Measurements from ENCODE around the gene IQGAP2. TPM values are rescaled to one million over a fixed set of nuclear protein-coding genes. Genes with fewer than 3 reads are reported as not detected.

IQGAP2 gene
- total and polyA plus RNA-seq, 9 of the 15 experiments (the other 6 are each of a cell fraction or from before 2014, with no cell fraction given), result 8.7 to 23.2 (median 17.4) TPM

GRCh38 chr5:76494201-76494600 lies 91.1 kb downstream of the IQGAP2 start:
- ChIA-PET POLR2A (no interaction called here), CTCF (ENCODE audit: low intra/inter-chr PET ratio) (no interaction called here)
- BruUV-seq (replicated peaks), result no TSS peak
- H3K9ac ChIP-seq (ENCODE audit: insufficient read depth in 1 of 2, low read depth in 2 of 2, low read length in 2 of 2), result no peak overlapping the region
- no peaks in the 10 kb centered on the region for H3K36me3 ChIP-seq (ENCODE audit: control insufficient read depth, insufficient read depth, low read length)
- no peak overlapping the region for H3K4me2 ChIP-seq (ENCODE audit: insufficient read depth, low read length)
- ATAC-seq, result no peak
- in situ Hi-C loops (cut with MboI) (no loop called here), intact Hi-C loops (cut with micrococcal nuclease) (no loop called here)
- WGBS (ENCODE audit: insufficient coverage, low coverage, missing lambda C conversion rate), result 35% methylated on average over 4 of the region's 4 CpGs
- H3K27ac ChIP-seq (ENCODE audit: extremely low read depth, low read depth, low read length), result no peak overlapping the region
- FAIRE-seq, result no peak
- no peaks in the 10 kb centered on the region for H3K9me1 ChIP-seq (ENCODE audit: control insufficient read depth, insufficient read depth, low read length)
- H3K4me3 ChIP-seq, result no peak overlapping the region
- H3K27me3 ChIP-seq (ENCODE audit: control insufficient read depth in 2 of 2, insufficient read depth in 2 of 2, low read length in 2 of 2), result no peaks in the 10 kb centered on the region
- TF ChIP-seq ILK (tag; IDR thresholded peaks at IDR 0.05; ENCODE audit: borderline replicate concordance, low read depth) (no peak), ADNP (tag; IDR thresholded peaks at IDR 0.05) (no peak), ETS1 (conservative IDR thresholded peaks at IDR 0.05; ENCODE audit: control insufficient read depth, low read depth, low read length) (no peak), SMAD2 (IDR thresholded peaks at IDR 0.05; ENCODE audit: low read depth, low read length) (no peak), CTCFL (IDR thresholded peaks at IDR 0.05; ENCODE audit: borderline replicate concordance, insufficient read depth, low read depth, low read length, poor library complexity, severe bottlenecking) (no peak), GABPA (tag; conservative IDR thresholded peaks at IDR 0.05; ENCODE audit: low read depth) (no peak), GABPB2 (CRISPR knock-in tag; conservative IDR thresholded peaks at IDR 0.05) (no peak), ZBTB1 (CRISPR knock-in tag; IDR thresholded peaks at IDR 0.05; ENCODE audit: borderline replicate concordance, low read depth) (no peak), BRF1 (IDR thresholded peaks at IDR 0.05; ENCODE audit: borderline replicate concordance, extremely low read depth, insufficient read length) (no peak), ZNF124 (CRISPR knock-in tag; IDR thresholded peaks at IDR 0.05) (no peak), BRCA1 (IDR thresholded peaks at IDR 0.05) (no peak), BRCA1 (CRISPR knock-in tag; IDR thresholded peaks at IDR 0.05) (no peak), TGIF2 (CRISPR knock-in tag; IDR thresholded peaks at IDR 0.05) (no peak), VEZF1 (CRISPR knock-in tag; IDR thresholded peaks at IDR 0.05) (no peak), TRIM24 (IDR thresholded peaks at IDR 0.05) (no peak), ZBED1 (IDR thresholded peaks at IDR 0.05) (no peak)
- TF ChIP-seq, protein P1, sequence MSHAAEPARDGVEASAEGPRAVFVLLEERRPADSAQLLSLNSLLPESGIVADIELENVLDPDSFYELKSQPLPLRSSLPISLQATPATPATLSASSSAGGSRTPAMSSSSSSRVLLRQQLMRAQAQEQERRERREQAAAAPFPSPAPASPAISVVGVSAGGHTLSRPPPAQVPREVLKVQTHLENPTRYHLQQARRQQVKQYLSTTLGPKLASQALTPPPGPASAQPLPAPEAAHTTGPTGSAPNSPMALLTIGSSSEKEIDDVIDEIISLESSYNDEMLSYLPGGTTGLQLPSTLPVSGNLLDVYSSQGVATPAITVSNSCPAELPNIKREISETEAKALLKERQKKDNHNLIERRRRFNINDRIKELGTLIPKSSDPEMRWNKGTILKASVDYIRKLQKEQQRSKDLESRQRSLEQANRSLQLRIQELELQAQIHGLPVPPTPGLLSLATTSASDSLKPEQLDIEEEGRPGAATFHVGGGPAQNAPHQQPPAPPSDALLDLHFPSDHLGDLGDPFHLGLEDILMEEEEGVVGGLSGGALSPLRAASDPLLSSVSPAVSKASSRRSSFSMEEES (CRISPR knock-in tag; IDR thresholded peaks at IDR 0.05), result no peak
- no peaks in the 10 kb centered on the region for H3K9me3 ChIP-seq (replicated peaks; ENCODE audit: control insufficient read depth, insufficient read depth, low read depth, low read length)
- peaks cover 0 to 3% of the 10 kb centered on the region in 2 experiments; a peak in 1 of 5 replicates for H3K4me1 ChIP-seq (replicated peaks in 1 of 2; ENCODE audit: control insufficient read depth in 2 of 2, insufficient read depth in 2 of 2, low read length in 2 of 2)
- no peaks in the 10 kb centered on the region for H3K79me2 ChIP-seq (ENCODE audit: control insufficient read depth, insufficient read depth, low read length)
- H2AFZ ChIP-seq (ENCODE audit: low read depth, low read length), result no peak overlapping the region
- no peak for DNase-seq (ENCODE audit: extremely low read depth in 1 of 4, low spot score in 3 of 4)
- no peaks in the 10 kb centered on the region for H4K20me1 ChIP-seq (replicated peaks; ENCODE audit: control insufficient read depth, insufficient read depth, low read length)
